ENCODE data around the gene ARPC5L. TPM values are rescaled to one million over a fixed set of nuclear protein-coding genes. Genes with fewer than 3 reads are reported as not detected.

The ARPC5L gene
- total RNA-seq, 4 donors from 2014 or later: 19.8 to 29.6 (median 20.4) TPM

DNA sequence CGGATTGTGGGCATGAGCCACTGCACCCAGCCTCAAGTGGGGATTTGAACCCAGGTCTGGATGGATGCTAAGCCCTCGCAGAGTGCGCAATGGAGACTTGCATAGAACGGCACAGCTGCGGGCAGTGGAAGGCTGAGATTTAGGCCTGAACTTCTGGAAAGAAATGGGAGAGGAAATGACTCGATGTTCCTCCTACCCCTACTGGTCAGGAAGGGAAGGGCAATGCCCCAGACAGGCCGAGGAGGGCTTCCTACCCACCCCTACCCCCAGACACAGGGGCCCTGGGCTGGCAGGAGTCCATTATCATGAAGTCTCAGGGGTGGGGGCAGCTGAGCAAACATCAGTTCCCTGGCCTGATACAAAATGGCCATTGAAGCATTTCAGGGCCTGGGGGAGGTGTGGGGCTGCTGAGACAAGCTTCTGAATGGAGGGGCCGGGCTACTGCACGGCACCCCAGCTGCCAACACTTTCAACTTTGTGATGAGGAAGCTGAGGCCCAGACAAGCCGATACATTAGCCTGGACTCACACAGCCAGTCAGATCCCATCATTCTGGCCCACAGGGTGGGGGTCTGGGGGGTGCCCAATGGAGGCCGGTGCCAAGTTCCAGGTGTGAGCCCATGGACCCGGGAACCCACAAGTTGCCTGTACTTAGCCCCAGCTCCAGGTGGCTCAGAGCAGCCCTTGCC lies 22.2 kb upstream of the ARPC5L start:
- no peaks in the 10 kb centered on the region for H3K9me3 ChIP-seq
- H3K27ac ChIP-seq: no peak overlapping the region
- H3K4me3 ChIP-seq (replicated peaks in 1 of 3): no peak overlapping the region
- intact Hi-C loops (cut with DNase I): loop anchor here (5.0 kb wide), 1 partner anchor 62 kb away; the partner anchor contains the start of gene OLFML2A
- no peak for DNase-seq
- H3K27me3 ChIP-seq: no peaks in the 10 kb centered on the region
- TF ChIP-seq, protein P1, sequence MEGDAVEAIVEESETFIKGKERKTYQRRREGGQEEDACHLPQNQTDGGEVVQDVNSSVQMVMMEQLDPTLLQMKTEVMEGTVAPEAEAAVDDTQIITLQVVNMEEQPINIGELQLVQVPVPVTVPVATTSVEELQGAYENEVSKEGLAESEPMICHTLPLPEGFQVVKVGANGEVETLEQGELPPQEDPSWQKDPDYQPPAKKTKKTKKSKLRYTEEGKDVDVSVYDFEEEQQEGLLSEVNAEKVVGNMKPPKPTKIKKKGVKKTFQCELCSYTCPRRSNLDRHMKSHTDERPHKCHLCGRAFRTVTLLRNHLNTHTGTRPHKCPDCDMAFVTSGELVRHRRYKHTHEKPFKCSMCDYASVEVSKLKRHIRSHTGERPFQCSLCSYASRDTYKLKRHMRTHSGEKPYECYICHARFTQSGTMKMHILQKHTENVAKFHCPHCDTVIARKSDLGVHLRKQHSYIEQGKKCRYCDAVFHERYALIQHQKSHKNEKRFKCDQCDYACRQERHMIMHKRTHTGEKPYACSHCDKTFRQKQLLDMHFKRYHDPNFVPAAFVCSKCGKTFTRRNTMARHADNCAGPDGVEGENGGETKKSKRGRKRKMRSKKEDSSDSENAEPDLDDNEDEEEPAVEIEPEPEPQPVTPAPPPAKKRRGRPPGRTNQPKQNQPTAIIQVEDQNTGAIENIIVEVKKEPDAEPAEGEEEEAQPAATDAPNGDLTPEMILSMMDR (IDR thresholded peaks at IDR 0.05): peak in 4 of 6 experiments; percentile 21 to 42 (median 24)
- no peak for TF ChIP-seq POLR2A (IDR thresholded peaks at IDR 0.05)
- no peaks in the 10 kb centered on the region for H3K36me3 ChIP-seq
- peaks cover 13 to 34% of the 10 kb centered on the region in 2 donors for H3K4me1 ChIP-seq
- 80 to 82% methylated on average over 10 to 11 of the region's 12 CpGs for WGBS, 2 donors

DNA sequence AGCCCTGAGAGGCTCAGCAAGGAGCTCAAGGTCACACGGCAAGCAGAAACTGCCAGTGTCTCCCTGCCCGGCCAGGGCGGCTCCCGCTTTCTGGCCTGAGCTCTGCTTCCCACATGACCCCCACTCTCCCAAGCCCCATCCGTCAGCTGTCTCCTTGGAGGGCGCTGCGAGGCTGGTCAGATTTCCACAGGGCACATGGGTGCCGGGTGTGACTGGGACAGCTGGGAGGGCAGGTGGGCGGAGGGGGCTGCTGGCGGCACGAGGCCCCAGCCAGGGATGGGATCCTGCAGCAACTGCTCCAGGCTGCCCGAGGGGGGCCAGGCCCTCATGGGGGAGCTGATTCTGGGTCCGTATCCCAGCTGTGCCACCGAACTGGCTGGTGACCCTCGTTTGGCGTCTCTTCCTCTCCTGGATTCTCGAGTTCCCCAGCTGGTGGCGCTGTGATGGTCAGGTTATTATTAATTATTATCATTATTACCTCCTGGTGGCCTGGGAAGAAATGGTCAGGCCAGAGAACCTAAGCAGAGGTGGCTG lies 21.6 kb upstream of the ARPC5L start:
- Histone ChIP-seq H3K27ac (no peak overlapping the region), H3K4me1 (peaks cover 7 to 28% of the 10 kb centered on the region in 2 donors), H3K4me3 (replicated peaks in 1 of 3) (no peak overlapping the region), H3K36me3 (no peaks in the 10 kb centered on the region), H3K27me3 (no peaks in the 10 kb centered on the region), H3K9me3 (no peaks in the 10 kb centered on the region)
- DNase-seq: no peak
- TF ChIP-seq POLR2A (IDR thresholded peaks at IDR 0.05): no peak
- TF ChIP-seq, protein P1 (IDR thresholded peaks at IDR 0.05): no peak
- intact Hi-C loops (cut with DNase I): no loop called here
- 73 to 88% methylated on average over 5 to 13 of the region's 18 CpGs for WGBS, 2 donors

DNA sequence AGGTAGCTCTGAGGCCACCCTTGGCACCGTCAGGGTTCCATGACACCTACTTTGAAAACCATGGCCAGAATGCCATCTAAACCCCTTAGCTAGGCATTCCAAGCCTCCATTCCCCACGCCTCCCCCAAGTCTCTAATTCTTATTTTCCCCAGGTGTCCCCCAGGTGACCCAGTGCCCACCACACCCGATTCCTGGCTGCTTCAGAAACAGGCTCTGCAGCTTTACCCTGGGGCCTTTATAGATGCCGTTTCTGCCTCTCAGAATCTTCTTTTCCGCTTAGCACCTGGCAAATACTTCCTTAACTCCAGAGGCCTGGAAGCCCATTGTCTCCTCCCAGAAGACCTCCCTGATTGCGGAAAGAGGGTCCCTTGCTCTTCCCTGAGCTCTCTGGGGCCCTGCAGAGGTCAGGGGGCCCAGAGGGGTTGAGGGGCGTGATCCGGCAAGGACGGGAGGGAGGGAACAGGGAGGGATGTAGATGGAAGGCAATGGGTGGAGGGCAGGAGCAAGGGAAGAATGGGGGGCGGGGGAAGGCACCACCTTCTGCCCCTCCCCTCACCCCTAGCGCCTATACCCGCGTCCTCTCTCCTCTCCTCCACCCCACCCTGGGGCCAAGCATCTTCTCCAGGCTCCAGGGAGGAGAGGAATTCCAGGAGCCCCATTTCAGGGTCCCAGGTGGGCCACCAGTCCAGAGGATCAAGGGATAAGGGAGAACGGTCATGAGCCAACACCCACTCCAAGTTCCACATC lies 20.7 kb upstream of the ARPC5L start:
- H3K4me3 ChIP-seq (replicated peaks in 1 of 3): no peak overlapping the region
- WGBS, 2 donors: 84 to 87% methylated on average over 14 of the region's 14 CpGs
- intact Hi-C loops (cut with DNase I): no loop called here

DNA sequence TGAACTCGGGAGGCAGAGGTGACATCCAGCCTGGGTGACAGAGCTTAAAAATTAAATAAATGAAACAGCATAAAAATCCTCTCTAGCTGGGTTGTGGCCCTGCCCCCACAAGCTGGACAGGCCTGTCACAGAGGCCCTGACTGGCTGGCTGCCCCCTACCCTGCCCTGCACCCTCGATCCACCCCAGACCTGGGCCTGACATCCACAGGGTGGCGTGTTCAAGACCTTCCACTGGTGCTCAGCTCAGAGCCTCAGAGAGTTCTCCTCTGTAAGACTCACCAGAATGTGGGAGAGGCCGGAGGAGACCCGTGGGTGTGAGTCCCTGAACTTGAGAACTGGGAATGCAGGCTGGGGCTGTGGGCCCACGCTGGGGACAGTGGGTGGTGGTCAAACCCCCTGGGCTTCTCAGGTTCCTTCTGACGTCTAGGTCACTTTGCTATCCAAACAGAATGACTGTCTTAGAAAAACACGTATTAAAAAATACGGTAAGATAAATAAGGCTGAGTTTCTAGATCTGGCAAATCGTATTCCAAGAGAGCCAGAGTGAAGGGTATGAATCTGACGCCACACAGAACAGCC lies 18.4 kb upstream of the ARPC5L start:
- no peak overlapping the region for H3K4me3 ChIP-seq (replicated peaks in 1 of 3)

More for the DNA sequence above, 20.7 kb upstream of the ARPC5L start:
- no peaks in the 10 kb centered on the region for H3K36me3 ChIP-seq
- H3K4me1 ChIP-seq: peaks cover 5 to 21% of the 10 kb centered on the region in 2 donors
- H3K9me3 ChIP-seq: no peaks in the 10 kb centered on the region
- H3K27me3 ChIP-seq: no peaks in the 10 kb centered on the region
- TF ChIP-seq POLR2A (IDR thresholded peaks at IDR 0.05): no peak
- TF ChIP-seq, protein P1 (IDR thresholded peaks at IDR 0.05): no peak
- DNase-seq: no peak
- H3K27ac ChIP-seq: peak overlapping the region; percentile 30 to 54 (median 48)

More for the DNA sequence above, 18.4 kb upstream of the ARPC5L start:
- intact Hi-C loops (cut with DNase I): no loop called here
- 44 to 49% methylated on average over 8 to 11 of the region's 11 CpGs for WGBS, 2 donors
- Histone ChIP-seq H3K27ac (peak overlapping the region; percentile 52 to 70 (median 64)), H3K9me3 (no peaks in the 10 kb centered on the region), H3K4me1 (peaks cover 5 to 21% of the 10 kb centered on the region in 2 donors), H3K27me3 (no peaks in the 10 kb centered on the region), H3K36me3 (no peaks in the 10 kb centered on the region)
- TF ChIP-seq POLR2A (IDR thresholded peaks at IDR 0.05): peak in 1 of 2 donors; percentile 24
- TF ChIP-seq, protein P1 (IDR thresholded peaks at IDR 0.05): no peak
- DNase-seq: peak; percentile 35 to 40

Data from thyroid gland (tissue), 4 donors.